Measurements from ENCODE around the gene TRPM8. TPM values are rescaled to one million over a fixed set of nuclear protein-coding genes. Genes with fewer than 3 reads are reported as not detected.

TRPM8 gene
- total and polyA plus RNA-seq, 4 donors, result 0.03 to 0.14 TPM; not detected in 2

DNA sequence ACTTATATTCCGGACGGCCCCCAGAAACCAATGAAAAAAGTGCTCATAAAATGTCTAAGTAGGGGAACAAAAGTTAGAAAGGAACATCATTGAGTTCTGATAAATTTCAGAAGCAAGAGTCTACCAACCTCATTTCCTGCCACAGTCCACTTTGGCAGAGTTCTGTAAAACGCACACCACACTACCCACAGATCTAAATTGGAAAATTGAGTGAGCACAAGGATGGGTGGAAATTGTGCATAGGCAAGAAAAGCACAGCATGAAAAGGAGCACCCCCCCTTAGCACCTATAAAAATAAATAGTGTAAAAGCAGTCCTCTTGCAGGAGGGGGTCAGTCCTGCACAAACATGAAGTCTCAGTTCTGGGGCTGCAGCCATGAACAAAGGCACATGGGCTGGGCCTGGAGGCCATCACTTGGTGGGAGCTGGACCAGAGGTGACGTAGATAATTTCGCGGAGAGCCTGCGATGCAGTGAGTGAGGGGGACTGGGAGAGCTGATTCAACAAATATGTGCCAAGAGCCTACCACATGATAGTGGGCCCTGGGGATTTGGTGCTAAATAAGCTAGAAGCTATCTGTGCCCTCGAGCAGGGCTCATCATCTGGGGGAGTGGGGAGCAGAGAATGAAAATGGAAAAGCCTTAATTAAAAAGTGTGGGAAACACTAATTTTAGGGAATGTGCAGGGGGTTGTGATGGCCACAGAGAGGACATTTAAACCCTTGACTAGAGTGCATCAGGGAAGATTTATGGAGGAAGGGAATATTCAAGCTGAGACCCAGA lies 84.4 kb downstream of the TRPM8 start:
- peaks cover 0 to 6% (median 0%) of the 10 kb centered on the region in 4 donors for H3K9me3 ChIP-seq (ENCODE audit: control insufficient read depth in 4 of 4, insufficient read depth in 3 of 4, low read length in 3 of 4)
- ATAC-seq (ENCODE audit: insufficient read depth, low FRiP score) (no peak), DNase-seq (no peak)
- TF ChIP-seq, protein P1, sequence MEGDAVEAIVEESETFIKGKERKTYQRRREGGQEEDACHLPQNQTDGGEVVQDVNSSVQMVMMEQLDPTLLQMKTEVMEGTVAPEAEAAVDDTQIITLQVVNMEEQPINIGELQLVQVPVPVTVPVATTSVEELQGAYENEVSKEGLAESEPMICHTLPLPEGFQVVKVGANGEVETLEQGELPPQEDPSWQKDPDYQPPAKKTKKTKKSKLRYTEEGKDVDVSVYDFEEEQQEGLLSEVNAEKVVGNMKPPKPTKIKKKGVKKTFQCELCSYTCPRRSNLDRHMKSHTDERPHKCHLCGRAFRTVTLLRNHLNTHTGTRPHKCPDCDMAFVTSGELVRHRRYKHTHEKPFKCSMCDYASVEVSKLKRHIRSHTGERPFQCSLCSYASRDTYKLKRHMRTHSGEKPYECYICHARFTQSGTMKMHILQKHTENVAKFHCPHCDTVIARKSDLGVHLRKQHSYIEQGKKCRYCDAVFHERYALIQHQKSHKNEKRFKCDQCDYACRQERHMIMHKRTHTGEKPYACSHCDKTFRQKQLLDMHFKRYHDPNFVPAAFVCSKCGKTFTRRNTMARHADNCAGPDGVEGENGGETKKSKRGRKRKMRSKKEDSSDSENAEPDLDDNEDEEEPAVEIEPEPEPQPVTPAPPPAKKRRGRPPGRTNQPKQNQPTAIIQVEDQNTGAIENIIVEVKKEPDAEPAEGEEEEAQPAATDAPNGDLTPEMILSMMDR (IDR thresholded peaks at IDR 0.05; ENCODE audit: control extremely low read depth, extremely low read depth), result no peak
- WGBS, 2 donors, result 82 to 83% methylated on average over 8 of the region's 8 CpGs
- H3K36me3 ChIP-seq (ENCODE audit: control insufficient read depth in 4 of 4, insufficient read depth in 4 of 4, low read length in 4 of 4), result no peaks in the 10 kb centered on the region
- H3K9ac ChIP-seq (ENCODE audit: insufficient read depth in 1 of 2, low read length in 2 of 2), result no peak overlapping the region
- no peaks in the 10 kb centered on the region for H3K4me1 ChIP-seq (ENCODE audit: control insufficient read depth in 5 of 5, insufficient read depth in 5 of 5, low read length in 5 of 5)
- H3K27ac ChIP-seq (ENCODE audit: low read depth in 1 of 2, low read length in 1 of 2), result no peak overlapping the region
- no peak overlapping the region for H3K4me3 ChIP-seq
- H3K27me3 ChIP-seq (ENCODE audit: control insufficient read depth in 3 of 3, insufficient read depth in 3 of 3, low read length in 2 of 3), result peaks cover 0 to 3% (median 0%) of the 10 kb centered on the region in 3 donors

DNA sequence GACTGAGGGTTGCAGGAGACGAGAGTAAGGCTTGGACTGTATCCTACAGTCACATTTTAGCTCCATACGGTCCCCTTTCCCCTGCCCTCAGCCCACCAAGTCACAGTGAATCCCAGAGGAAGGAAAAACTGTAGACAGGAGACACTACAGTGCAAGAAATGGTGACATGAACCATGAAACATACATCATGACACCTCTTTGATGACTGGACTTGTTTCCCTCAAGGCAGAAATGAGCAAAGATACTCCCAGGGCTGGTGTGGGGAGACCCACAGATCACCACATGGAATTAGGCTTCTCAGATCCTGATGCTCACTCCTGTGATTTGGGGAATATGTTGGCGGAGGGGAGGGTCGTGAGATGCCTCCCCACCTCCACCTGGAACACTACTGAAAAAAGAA lies 85.1 kb downstream of the TRPM8 start:
- Histone ChIP-seq H3K27me3 (ENCODE audit: control insufficient read depth in 3 of 3, insufficient read depth in 3 of 3, low read length in 2 of 3) (peaks cover 0 to 3% (median 0%) of the 10 kb centered on the region in 3 donors), H3K9me3 (ENCODE audit: control insufficient read depth in 4 of 4, insufficient read depth in 3 of 4, low read length in 3 of 4) (peaks cover 0 to 6% (median 0%) of the 10 kb centered on the region in 4 donors), H3K27ac (ENCODE audit: low read depth in 1 of 2, low read length in 1 of 2) (no peak overlapping the region), H3K9ac (ENCODE audit: insufficient read depth in 1 of 2, low read length in 2 of 2) (no peak overlapping the region), H3K4me3 (no peak overlapping the region), H3K4me1 (ENCODE audit: control insufficient read depth in 5 of 5, insufficient read depth in 5 of 5, low read length in 5 of 5) (no peaks in the 10 kb centered on the region), H3K36me3 (ENCODE audit: control insufficient read depth in 4 of 4, insufficient read depth in 4 of 4, low read length in 4 of 4) (no peaks in the 10 kb centered on the region)
- DNase-seq (no peak), ATAC-seq (ENCODE audit: insufficient read depth, low FRiP score) (no peak)
- TF ChIP-seq, protein P1 (IDR thresholded peaks at IDR 0.05; ENCODE audit: control extremely low read depth, extremely low read depth), result no peak
- WGBS, 2 donors, result 81 to 88% methylated on average over 4 of the region's 4 CpGs

DNA sequence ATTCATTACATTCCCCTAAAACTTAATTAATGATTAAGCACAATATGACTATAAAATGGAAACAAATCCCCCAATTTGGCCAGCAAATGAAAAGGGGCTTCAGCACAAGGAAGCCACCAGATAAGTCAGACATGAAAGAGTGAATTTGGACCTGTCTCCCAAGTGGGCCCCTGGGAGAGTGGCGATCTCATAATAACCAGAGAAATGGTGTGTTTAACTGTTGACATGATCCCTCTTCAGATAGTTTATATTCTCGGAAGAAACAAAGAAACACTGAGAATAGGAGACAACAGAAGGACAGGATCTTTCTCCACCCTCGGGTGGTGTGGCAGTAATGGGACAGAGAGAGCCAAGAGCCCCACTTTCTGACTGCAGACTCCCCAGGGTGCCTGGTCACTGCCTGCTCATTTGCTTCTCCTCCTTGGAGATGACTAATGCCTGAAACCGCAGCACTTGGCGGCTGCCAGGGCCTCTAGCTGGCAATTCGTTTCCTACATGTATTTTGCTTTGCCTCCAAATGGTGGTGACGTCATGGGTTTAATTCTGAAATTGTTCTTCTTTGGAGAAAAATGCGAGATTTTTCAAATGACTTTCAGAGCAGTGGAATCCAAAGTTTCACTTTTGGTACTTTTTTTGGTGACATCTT lies 86.9 kb downstream of the TRPM8 start:
- 46 to 61% methylated on average over 8 of the region's 8 CpGs for WGBS, 2 donors
- ATAC-seq (ENCODE audit: insufficient read depth, low FRiP score) (no peak), DNase-seq (no peak)
- H3K9me3 ChIP-seq (ENCODE audit: control insufficient read depth in 4 of 4, insufficient read depth in 3 of 4, low read length in 3 of 4), result peaks cover 0 to 2% (median 0%) of the 10 kb centered on the region in 4 donors
- peaks cover 0 to 3% (median 0%) of the 10 kb centered on the region in 3 donors for H3K27me3 ChIP-seq (ENCODE audit: control insufficient read depth in 3 of 3, insufficient read depth in 3 of 3, low read length in 2 of 3)
- H3K9ac ChIP-seq (ENCODE audit: insufficient read depth in 1 of 2, low read length in 2 of 2), result no peak overlapping the region
- no peaks in the 10 kb centered on the region for H3K4me1 ChIP-seq (ENCODE audit: control insufficient read depth in 5 of 5, insufficient read depth in 5 of 5, low read length in 5 of 5)
- H3K27ac ChIP-seq (ENCODE audit: low read depth in 1 of 2, low read length in 1 of 2), result no peak overlapping the region
- TF ChIP-seq, protein P1 (IDR thresholded peaks at IDR 0.05; ENCODE audit: control extremely low read depth, extremely low read depth), result no peak
- no peaks in the 10 kb centered on the region for H3K36me3 ChIP-seq (ENCODE audit: control insufficient read depth in 4 of 4, insufficient read depth in 4 of 4, low read length in 4 of 4)
- no peak overlapping the region for H3K4me3 ChIP-seq

All from lung (tissue), 12 donors.